ENCODE results near the gene SUPT7L. TPM values are rescaled to one million over a fixed set of nuclear protein-coding genes. Genes with fewer than 3 reads are reported as not detected.

SUPT7L gene
- total and polyA plus RNA-seq, 4 donors = 9.4 to 45.5 (median 28.6) TPM

GRCh38 chr2:27708666-27709065, 45.3 kb upstream of the SUPT7L start:
- H3K9me3 ChIP-seq (ENCODE audit: control insufficient read depth, low read length) = no peaks in the 10 kb centered on the region
- peaks cover 5 to 9% of the 10 kb centered on the region in 2 donors for H3K4me1 ChIP-seq (ENCODE audit: control insufficient read depth in 1 of 2, insufficient read depth in 2 of 2, low read length in 2 of 2)
- no peak overlapping the region for H3K4me3 ChIP-seq (ENCODE audit: low read length in 2 of 2)
- no peak for DNase-seq
- no peak for ATAC-seq (ENCODE audit: low FRiP score)
- H3K27ac ChIP-seq (ENCODE audit: low read depth in 1 of 2, low read length in 2 of 2) = peak overlapping the region; percentile 47 to 100
- no peaks in the 10 kb centered on the region for H3K36me3 ChIP-seq (ENCODE audit: control insufficient read depth in 1 of 2, insufficient read depth in 2 of 2, low read length in 1 of 2)
- no peaks in the 10 kb centered on the region for H3K27me3 ChIP-seq (ENCODE audit: control insufficient read depth in 1 of 2, insufficient read depth in 2 of 2, low read length in 1 of 2)
- 15 to 19% methylated on average over 3 of the region's 3 CpGs for WGBS, 2 donors
- intact Hi-C loops (cut with DNase I) = loop anchor here (5.0 to 10.0 kb wide), 4 partner anchors 246 to 684 kb away; partner anchors contain the start of gene FOSL2 (in 1 of the 2)

- no peak for DNase-seq
- Histone ChIP-seq H3K27me3 (ENCODE audit: control insufficient read depth in 1 of 2, insufficient read depth in 2 of 2, low read length in 1 of 2) (no peaks in the 10 kb centered on the region), H3K36me3 (ENCODE audit: control insufficient read depth in 1 of 2, insufficient read depth in 2 of 2, low read length in 1 of 2) (no peaks in the 10 kb centered on the region), H3K9me3 (ENCODE audit: control insufficient read depth, low read length) (no peaks in the 10 kb centered on the region), H3K27ac (ENCODE audit: low read depth in 1 of 2, low read length in 2 of 2) (peak overlapping the region; percentile 47 to 100), H3K4me3 (ENCODE audit: low read length in 2 of 2) (no peak overlapping the region), H3K4me1 (ENCODE audit: control insufficient read depth in 1 of 2, insufficient read depth in 2 of 2, low read length in 2 of 2) (peaks cover 5 to 9% of the 10 kb centered on the region in 2 donors)
- intact Hi-C loops (cut with DNase I) = loop anchor here (5.0 to 10.0 kb wide), 4 partner anchors 247 to 684 kb away; partner anchors contain the start of gene FOSL2 (in 1 of the 2)
- no peak for ATAC-seq (ENCODE audit: low FRiP score)
- WGBS, 2 donors = 45 to 51% methylated on average over 7 of the region's 7 CpGs
Measured at GRCh38 chr2:27708257-27708654, 44.8 kb upstream of the SUPT7L start.

- Histone ChIP-seq H3K4me3 (ENCODE audit: low read length in 2 of 2) (no peak overlapping the region), H3K36me3 (ENCODE audit: control insufficient read depth in 1 of 2, insufficient read depth in 2 of 2, low read length in 1 of 2) (no peaks in the 10 kb centered on the region), H3K4me1 (ENCODE audit: control insufficient read depth in 1 of 2, insufficient read depth in 2 of 2, low read length in 2 of 2) (peaks cover 5 to 9% of the 10 kb centered on the region in 2 donors), H3K27ac (ENCODE audit: low read depth in 1 of 2, low read length in 2 of 2) (peak overlapping the region; percentile 89 to 100), H3K27me3 (ENCODE audit: control insufficient read depth in 1 of 2, insufficient read depth in 2 of 2, low read length in 1 of 2) (no peaks in the 10 kb centered on the region), H3K9me3 (ENCODE audit: control insufficient read depth, low read length) (no peaks in the 10 kb centered on the region)
- 6 to 9% methylated on average over 9 of the region's 9 CpGs for WGBS, 2 donors
- DNase-seq (no peak), ATAC-seq (ENCODE audit: low FRiP score) (peak; percentile 30)
- intact Hi-C loops (cut with DNase I) = loop anchor here (2.0 to 10.0 kb wide), 5 partner anchors 91 to 685 kb away; partner anchors contain the start of gene FOSL2 (in 1 of the 2)
Measured at GRCh38 chr2:27707462-27708256, 44.2 kb upstream of the SUPT7L start.

GRCh38 chr2:27705851-27706622, 42.6 kb upstream of the SUPT7L start:
- peaks cover 2 to 9% of the 10 kb centered on the region in 2 donors for H3K4me1 ChIP-seq (ENCODE audit: control insufficient read depth in 1 of 2, insufficient read depth in 2 of 2, low read length in 2 of 2)

GRCh38 chr2:27704342-27704876, 41.0 kb upstream of the SUPT7L start:
- intact Hi-C loops (cut with DNase I) = loop anchor here (5.0 to 10.0 kb wide), 3 partner anchors 250 to 748 kb away; no protein-coding TSS in a partner anchor
- Histone ChIP-seq H3K4me3 (ENCODE audit: low read length in 2 of 2) (no peak overlapping the region), H3K27ac (ENCODE audit: low read depth in 1 of 2, low read length in 2 of 2) (peak overlapping the region in 1 of 2 donors; percentile 32), H3K9me3 (ENCODE audit: control insufficient read depth, low read length) (no peaks in the 10 kb centered on the region), H3K4me1 (ENCODE audit: control insufficient read depth in 1 of 2, insufficient read depth in 2 of 2, low read length in 2 of 2) (peaks cover 2 to 5% of the 10 kb centered on the region in 2 donors), H3K36me3 (ENCODE audit: control insufficient read depth in 1 of 2, insufficient read depth in 2 of 2, low read length in 1 of 2) (no peaks in the 10 kb centered on the region), H3K27me3 (ENCODE audit: control insufficient read depth in 1 of 2, insufficient read depth in 2 of 2, low read length in 1 of 2) (no peaks in the 10 kb centered on the region)
- no peak for ATAC-seq (ENCODE audit: low FRiP score)
- 77 to 81% methylated on average over 5 of the region's 5 CpGs for WGBS, 2 donors
- DNase-seq = no peak

More at GRCh38 chr2:27705851-27706622, 42.6 kb upstream of the SUPT7L start:
- Histone ChIP-seq H3K27ac (ENCODE audit: low read depth in 1 of 2, low read length in 2 of 2) (peak overlapping the region; percentile 96 to 100), H3K36me3 (ENCODE audit: control insufficient read depth in 1 of 2, insufficient read depth in 2 of 2, low read length in 1 of 2) (no peaks in the 10 kb centered on the region), H3K4me3 (ENCODE audit: low read length in 2 of 2) (no peak overlapping the region), H3K27me3 (ENCODE audit: control insufficient read depth in 1 of 2, insufficient read depth in 2 of 2, low read length in 1 of 2) (no peaks in the 10 kb centered on the region), H3K9me3 (ENCODE audit: control insufficient read depth, low read length) (no peaks in the 10 kb centered on the region)
- intact Hi-C loops (cut with DNase I) = loop anchor here (1.0 to 10.0 kb wide), 6 partner anchors 93 to 690 kb away; partner anchors contain the start of gene FOSL2 (in 1 of the 2)
- peak; percentile 87 for ATAC-seq (ENCODE audit: low FRiP score)
- 0 to 2% methylated on average over 4 of the region's 4 CpGs for WGBS, 2 donors
- DNase-seq = peak; percentile 87 to 91

- peak overlapping the region; percentile 42 to 93 for H3K27ac ChIP-seq (ENCODE audit: low read depth in 1 of 2, low read length in 2 of 2)
- intact Hi-C loops (cut with DNase I) = loop anchor here (1.0 to 10.0 kb wide), 4 partner anchors 251 to 750 kb away; no protein-coding TSS in a partner anchor
Measured at GRCh38 chr2:27703638-27704341, 40.4 kb upstream of the SUPT7L start.

GRCh38 chr2:27702302-27702701, 38.9 kb upstream of the SUPT7L start:
- no peak for DNase-seq
- 86 to 95% methylated on average over 1 of the region's 1 CpG for WGBS, 2 donors

More at GRCh38 chr2:27703638-27704341, 40.4 kb upstream of the SUPT7L start:
- WGBS, 2 donors = 13 to 15% methylated on average over 9 of the region's 9 CpGs
- Histone ChIP-seq H3K4me3 (ENCODE audit: low read length in 2 of 2) (no peak overlapping the region), H3K9me3 (ENCODE audit: control insufficient read depth, low read length) (no peaks in the 10 kb centered on the region), H3K27me3 (ENCODE audit: control insufficient read depth in 1 of 2, insufficient read depth in 2 of 2, low read length in 1 of 2) (no peaks in the 10 kb centered on the region), H3K4me1 (ENCODE audit: control insufficient read depth in 1 of 2, insufficient read depth in 2 of 2, low read length in 2 of 2) (peaks cover 2 to 5% of the 10 kb centered on the region in 2 donors), H3K36me3 (ENCODE audit: control insufficient read depth in 1 of 2, insufficient read depth in 2 of 2, low read length in 1 of 2) (no peaks in the 10 kb centered on the region)
- ATAC-seq (ENCODE audit: low FRiP score) = peak; percentile 77
- peak; percentile 88 to 90 for DNase-seq

More at GRCh38 chr2:27702302-27702701, 38.9 kb upstream of the SUPT7L start:
- H3K9me3 ChIP-seq (ENCODE audit: control insufficient read depth, low read length) = no peaks in the 10 kb centered on the region
- H3K4me1 ChIP-seq (ENCODE audit: control insufficient read depth in 1 of 2, insufficient read depth in 2 of 2, low read length in 2 of 2) = no peaks in the 10 kb centered on the region
- intact Hi-C loops (cut with DNase I) = loop anchor here (5.0 to 10.0 kb wide), 3 partner anchors 252 to 750 kb away; no protein-coding TSS in a partner anchor
- ATAC-seq (ENCODE audit: low FRiP score) = no peak
- H3K27ac ChIP-seq (ENCODE audit: low read depth in 1 of 2, low read length in 2 of 2) = no peak overlapping the region
- no peaks in the 10 kb centered on the region for H3K36me3 ChIP-seq (ENCODE audit: control insufficient read depth in 1 of 2, insufficient read depth in 2 of 2, low read length in 1 of 2)
- no peaks in the 10 kb centered on the region for H3K27me3 ChIP-seq (ENCODE audit: control insufficient read depth in 1 of 2, insufficient read depth in 2 of 2, low read length in 1 of 2)
- no peak overlapping the region for H3K4me3 ChIP-seq (ENCODE audit: low read length in 2 of 2)

Measured in aorta (tissue), 5 donors.